HS-27A (cell line): ENCODE results near the gene TMPRSS9.
"Not testable (repeated sequence)": the region's sequence is repeated elsewhere in the genome, so short reads cannot be mapped to it uniquely, and the experiment has no call there.

Source experiments
- DNase-seq: peaks from one replicate; pipeline ENCODE4 v3.0.0-alpha.2; 2012; ENCODE audit warnings: low read depth, missing footprints

The TMPRSS9 gene

DNA sequence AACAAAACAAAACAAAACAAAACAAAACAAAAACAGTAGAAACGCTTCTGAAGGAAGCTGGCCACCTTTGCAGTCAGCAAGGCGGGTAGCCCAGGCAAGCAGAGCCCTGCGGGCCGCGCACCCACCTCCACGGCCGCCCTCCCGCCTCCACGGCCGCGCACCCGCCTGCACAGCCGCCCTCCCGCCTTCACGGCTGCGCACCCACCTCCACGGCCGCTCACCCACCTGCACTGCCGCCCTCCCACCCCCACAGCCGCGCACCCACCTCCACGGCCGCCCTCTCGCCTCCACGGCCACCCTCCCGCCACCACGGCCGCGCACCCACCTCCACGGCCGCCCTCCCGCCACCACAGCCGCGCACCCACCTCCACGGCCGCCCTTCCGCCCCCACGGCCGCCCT is 76.3 kb downstream of the TMPRSS9 start:
- no peak for DNase-seq

DNA sequence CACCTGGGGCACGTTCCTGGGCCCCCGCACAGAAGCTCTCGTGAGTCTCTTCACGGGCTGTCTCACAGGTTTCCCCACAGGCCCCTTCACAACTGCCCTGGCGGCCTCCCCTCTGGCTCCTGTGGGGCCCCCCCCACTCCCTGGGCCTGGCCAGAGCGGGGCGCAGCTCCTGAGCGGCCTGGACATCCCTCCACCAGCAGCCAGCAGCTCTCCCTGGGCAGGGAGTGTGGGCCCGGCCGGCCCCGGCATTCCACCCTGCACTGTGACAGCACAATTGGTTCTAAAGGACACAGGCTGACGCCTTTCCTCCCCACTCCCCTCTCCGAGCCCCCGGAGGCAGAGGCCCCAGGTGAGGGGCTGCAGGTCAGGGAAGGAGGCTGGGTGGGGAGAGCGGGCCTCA is 76.9 kb downstream of the TMPRSS9 start:
- no peak for DNase-seq

DNA sequence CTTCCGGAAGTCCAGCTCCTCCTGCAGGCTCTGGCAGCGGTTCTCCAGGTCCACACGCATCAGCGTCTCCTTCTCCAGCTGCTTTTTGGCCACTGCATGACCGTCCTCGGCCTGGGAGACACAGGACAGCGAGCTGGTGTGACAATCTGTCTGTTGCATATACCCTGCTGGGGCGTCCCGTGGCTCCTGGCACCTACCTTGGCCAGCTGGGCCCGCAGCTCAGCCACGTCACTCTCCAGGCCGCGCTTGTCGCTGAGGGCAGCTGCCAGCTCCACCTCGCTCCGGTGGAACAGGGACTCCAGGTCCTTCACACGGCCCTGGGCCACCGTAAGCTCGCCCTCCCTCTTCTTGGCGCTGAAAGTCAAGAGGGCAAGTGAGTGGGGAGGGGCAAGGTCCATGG is 78.1 kb downstream of the TMPRSS9 start:
- DNase-seq: no peak

DNA sequence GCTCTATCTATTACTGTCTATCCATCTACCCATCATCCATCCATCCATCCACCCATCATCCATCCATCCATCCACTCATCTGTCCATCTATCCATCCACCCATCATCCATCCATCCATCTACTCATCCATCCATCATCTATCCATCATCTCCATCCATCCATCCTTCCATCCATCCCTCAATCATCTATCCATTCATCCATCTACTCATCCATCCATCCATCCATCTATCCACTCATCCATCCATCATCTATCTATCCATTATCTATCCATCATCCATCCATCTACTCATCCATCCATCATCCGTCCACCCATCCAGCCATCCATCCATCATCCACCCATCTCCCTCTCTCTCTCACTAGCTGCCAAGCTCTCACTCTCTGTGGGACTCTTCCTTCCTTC is 80.5 kb downstream of the TMPRSS9 start:
- DNase-seq: no peak

DNA sequence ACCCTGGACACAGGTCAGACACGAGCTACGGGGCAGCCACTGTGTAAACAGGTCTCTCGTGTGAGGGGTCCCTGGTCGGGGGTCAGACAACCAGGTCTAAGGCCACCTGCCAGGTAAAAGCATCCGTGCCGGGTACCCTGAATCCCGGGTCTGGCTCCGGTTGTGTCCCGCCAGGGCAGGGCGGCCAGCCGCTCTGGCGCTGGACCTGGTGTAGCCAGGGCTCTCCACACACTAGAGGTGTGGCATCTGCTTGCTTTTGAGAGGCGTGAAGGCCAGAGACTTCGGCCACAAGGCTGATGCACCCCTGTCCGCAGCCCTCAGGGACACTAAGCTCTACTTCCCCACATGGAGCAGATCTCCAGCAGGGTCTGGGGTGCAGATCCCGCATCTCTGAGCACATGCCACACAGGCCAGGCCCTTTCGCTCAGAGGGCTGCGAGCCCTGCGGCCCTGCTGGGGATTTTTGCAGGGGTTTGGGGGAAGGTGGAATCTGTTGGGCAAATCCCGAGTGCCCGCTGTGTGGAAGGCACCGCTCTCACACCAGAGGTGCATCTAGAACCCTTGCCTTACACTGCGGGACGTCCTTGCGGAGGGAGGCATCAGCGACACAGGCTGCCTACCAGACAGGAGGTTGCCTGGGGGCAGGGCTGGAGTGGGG is 81.2 kb downstream of the TMPRSS9 start:
- no peak for DNase-seq

DNA sequence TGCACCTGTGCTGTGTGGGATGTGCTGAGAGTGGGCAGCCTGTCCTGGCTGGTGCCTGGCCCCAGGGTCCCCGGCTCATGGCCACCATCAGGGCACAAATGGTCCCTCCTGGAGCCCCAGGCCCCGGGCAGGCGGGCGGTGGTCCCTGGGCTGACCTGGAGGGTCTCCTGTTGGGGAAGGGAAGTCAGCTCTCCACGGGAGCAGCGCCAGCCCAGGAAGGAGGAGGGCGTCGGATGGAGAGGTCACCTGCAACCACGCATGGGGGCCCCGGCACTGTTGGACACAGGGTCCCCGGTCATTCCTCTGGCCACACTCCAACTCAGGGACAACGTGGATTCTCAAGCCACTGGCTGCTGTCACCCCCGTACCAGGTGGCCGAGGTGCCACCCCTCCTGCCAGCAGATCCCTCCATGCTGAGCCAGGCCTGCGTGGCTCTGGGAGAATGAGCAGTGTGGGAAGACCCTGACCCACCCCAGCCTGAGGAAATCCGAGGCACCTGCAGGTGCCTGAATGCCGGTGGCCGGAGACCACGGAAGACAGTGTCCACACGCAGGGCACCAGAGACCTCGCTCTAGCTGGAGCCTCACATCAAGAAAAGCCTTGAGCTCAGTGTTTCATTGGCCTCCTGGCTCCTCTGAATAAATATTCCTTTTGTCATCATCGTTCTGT is 83.2 kb downstream of the TMPRSS9 start:
- DNase-seq: no peak

DNA sequence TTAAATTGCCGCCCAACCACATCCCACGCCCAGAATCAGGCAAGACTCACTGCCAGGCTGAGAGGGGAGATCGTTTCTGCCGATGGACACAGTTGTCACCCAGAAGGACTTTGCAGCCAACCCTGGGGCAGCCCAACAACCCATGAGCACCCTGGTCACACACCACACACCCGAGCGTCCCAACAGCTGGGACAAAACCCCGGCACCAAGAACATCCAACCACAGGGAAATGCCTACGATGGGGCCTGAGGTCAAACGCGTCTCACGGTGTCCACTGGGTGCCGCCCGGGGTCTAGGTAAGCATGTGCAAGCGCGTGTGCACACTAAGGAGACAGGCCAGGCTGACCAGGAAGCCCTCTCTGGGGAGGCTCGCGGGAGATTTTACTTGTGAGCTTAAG is 83.7 kb downstream of the TMPRSS9 start:
- no peak for DNase-seq

DNA sequence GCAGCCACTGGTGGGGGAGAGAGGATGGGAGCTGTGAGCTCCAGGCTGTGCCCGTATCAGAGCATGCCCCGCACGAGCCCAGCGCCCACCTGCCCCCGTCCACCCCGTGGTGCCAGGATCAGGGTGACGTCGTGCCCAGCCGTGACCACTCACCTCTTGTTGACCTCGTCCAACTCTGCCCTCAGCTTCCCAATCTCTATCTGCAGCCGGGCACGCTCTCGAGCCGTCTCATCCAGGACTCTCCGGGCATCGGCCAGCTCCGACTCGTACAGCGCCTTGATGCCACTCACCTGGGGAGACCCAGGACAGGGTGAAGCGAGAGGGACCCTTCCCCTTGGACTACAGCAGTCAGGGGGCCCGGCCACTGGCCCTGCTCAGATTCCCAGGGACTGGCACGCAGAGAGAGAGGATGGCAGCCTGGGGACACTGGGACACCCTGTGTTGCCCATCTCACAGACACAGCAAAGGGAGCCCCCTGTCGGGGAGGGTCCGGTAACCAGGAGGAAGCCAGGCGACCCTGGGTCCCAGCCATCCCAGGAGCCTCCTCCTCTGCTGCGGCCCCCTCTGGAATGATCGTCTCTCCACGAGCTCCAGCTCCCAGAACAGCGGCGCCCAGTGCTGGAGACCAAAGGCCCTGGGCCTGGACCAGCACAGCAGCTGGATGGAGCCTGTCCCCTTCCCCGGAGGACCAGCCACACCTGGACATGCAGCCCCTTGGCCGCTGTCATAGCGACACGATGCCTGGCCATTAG is 84.4 kb downstream of the TMPRSS9 start:
- no peak for DNase-seq

DNA sequence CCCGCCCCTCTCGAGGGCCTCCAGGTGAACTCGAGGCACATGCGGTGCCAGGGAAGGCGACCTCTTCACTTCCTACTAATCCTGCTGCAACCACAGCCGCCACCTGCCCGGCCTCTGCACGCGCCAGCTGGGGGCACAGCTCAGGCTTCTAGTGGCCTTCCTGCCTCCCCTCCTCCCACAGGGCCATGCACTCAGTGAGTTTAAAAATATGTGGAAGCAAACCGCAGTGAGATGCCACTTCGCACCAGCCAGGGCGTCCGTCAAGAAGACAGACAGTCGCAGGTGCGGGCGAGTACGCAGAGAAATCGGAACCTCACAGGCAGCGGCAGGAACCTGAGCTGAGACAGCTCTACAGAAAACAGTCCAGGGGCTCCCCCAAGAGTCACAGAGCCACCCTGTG is 86.3 kb downstream of the TMPRSS9 start:
- DNase-seq: no peak

DNA sequence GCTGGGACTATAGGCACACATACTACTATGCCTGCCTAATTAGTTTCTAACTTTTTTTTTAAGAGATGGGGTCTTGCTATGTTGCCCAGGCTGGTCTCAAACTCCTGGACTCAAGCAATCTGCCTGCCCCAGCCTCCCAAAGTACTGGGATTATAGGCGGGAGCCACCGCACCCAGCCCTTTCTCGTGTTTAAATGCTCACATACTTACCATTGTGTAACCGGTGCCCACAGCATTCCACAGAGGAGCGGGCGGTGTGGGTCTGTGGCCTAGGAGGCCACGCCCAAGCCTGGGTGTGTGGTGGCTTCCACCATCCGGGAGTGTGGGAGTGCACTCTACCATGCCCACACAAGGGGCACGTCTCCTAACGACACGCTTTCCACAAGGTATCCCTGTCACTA is 89.0 kb downstream of the TMPRSS9 start:
- DNase-seq: no peak

DNA sequence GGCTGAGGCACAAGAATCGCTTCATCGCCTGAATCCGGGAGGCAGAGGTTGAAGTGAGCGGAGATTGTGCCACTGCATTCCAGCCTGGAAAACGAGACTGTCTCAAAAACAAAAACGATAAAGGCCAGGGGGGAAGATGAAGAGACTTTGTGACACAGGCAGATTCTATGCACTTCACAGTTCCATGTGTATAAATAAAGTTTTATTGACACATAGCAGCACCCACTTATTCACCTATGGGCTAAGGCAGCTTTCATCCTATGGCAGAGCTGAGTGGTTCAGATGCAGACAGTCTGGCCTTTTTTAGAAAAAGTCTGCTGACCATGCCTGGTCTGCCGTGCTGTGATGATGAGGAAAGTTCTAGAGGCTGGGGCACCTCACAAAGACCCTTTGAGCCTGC is 91.1 kb downstream of the TMPRSS9 start:
- no peak for DNase-seq

DNA sequence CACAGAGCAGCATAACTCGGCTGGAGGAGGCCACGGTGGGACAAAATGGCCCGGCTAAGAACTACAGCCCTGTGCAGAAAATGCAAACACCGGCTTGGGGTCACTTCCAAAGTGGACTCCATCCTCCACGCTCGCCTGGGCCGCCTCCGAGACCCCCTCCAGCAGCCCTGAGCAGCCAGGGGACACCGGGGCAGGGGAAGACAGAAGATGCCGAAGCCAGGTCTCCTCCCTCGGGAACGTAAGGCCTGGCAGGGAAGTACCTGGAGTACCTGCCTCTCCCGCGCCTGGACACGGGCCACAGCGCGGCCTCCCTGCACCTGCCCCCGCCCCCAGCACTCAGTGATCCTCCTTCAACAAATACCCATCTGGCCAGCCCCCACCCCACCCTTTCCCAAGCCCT is 91.7 kb downstream of the TMPRSS9 start:
- DNase-seq: no peak

DNA sequence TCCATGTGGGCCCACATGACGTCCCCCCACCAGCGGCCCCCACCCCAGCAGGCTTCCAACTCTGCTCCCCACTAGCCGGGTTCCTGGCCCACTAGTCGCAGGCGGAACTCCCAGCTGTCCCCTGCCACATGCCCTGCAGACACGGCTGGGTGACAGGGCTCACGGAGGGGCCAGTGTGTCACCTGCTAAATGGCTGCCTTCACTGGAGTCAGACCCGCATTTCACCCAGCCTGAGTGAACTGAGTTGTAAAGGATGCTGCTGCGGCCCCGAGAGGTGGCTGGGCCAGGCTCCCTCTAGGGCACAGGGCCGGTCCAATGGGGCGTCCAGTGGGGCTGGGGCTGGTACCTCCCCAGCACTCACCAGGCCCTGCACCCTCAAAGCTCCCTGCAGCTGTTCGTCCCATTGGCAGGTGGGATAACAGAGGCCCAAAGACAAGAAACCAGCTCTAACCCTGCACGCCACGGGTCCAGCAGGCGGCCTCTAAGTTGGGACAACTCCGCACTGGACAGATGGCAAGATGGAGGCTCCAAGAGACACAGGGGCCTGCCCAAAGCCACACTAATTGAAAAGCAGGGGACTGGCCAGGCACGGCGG is 93.5 kb downstream of the TMPRSS9 start:
- DNase-seq: no peak

DNA sequence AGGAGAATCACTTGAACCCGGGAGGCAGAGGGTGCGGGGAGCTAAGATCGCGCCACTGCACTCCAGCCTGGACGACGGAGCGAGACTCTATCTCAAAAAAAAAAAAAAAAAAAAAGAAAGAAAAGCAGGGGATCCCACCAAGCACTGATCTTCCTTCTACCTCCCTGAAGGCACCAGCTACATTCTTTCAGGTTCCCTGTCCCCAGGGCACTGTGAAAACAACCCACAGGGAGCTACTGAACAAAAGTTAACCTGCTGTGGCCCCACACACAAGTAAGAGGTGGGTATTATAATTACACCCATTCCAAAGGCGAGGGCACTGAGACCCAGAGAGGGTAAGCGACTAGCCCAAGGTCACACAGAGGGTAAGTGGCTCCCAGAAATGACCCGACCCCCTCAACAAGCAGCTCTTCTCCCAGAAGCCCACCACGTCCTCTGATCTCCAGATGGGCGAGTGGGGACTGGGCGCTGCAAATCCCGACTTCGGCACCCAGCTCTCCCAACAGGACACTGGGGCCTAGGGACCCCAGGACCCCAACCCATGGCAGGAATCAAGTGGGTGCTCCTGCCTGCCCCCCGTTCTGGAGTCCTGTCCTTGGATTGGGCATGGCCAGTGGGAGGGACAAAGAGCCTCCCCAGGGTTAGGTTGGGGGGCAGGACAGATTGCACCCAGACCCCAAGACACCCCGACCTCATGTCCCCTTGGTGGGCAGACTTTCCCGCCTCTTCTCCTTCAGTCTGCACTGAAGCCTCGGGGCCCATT is 94.3 kb downstream of the TMPRSS9 start:
- no peak for DNase-seq

DNA sequence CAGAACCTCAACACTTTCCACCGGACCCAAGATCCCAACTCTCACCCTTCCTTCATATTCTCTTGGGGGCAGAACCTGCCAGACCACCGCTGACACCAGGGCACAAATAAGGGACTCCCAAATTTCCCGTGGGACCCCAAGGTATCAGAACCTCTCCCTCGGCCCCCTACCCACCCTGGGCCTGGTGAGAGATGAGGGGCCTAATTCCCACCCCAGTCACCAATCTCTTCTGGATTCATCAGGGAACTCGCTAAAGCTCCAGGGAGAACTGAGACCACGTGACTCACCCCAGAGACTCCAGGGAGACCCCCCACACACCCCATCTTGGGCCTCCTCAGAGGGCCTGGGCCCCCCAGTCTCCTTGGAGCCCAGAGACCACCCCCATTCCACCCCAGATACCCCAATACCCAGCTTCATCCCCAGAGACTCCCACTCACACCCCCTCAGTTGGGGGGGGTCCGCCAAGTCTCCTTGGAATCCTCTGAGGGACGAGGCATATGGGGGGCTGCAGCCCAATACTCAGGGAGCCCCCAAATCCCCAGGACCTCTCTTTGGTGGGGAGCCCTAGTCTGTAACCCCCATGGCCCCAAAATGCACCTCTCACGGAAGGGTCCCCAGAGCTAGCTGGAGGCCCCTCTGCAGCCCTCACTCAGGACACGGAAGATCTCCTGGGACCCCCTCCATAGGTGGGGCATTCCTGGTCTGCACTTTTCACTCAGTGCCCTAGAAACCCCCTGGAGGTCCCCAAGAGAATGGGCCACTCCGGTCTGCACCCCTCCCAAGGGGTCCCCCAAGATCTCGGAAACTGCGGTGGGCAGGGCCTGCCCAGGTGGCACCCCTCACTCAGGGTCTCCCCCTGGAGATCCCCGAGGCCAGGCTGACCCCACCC is 95.1 kb downstream of the TMPRSS9 start:
- no peak for DNase-seq

DNA sequence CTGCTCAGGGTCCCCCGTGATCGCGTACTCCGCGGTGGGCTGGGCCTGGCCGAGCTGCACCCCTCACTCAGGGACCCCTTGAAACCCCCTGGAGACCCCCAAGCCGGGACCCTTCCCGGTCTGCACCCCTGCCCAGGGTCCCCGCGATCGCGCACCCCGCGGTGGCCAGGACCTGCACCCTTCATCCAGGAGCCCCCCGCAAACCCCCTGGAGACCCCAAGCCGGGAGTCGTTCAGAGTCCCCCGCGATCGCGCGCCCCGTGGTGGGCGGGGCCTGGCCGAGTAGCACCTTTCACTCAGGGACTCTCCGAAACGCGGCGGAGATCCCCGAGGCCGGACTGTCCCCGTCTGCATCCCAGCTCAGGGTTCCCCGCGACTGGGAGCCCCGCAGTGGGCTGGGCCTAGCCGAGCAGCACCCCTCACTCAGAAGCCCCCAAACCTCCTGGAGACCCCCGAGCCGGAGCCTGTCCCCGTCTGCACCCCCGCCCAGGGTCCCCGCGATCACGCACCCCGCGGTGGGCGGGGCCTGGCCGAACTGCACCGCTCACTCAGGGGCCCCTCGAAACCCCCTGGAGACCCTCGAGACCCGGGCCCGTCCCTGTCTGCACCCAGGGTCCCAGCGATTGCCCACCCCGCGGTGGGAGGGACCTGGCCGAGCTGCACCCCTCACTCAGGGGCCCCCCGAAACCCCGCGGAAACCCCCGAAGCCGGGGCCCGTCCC is 95.9 kb downstream of the TMPRSS9 start:
- no peak for DNase-seq

DNA sequence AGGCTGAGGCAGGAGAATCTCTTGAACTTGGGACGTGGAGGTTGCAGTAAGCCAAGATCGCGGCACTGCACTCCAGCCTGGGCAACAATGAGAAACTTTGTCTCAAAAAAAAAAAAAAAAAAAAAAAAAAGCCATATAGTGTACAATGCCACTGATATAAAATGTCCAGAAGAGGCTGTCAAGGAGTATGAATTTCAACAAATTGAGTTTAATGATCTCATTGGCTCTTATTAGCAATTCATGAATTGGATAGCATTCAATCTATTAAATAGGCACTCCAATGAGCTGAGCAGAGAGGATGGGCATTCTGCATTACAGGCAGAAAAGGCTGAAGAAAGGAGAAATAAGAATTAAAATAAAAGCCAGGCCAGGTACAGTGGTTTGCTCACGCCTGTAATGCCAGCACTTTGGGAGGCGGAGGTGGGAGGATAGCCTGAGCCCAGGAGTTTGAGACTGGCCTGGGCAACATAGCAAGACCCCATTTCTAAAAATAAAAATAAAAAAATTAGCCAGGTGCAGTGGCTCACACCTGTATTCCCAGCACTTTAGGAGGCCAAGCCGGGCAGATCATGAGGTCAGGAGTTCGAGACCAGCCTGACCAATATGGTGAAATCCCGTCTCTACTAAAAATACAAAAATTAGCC is 97.5 kb downstream of the TMPRSS9 start:
- no peak for DNase-seq

DNA sequence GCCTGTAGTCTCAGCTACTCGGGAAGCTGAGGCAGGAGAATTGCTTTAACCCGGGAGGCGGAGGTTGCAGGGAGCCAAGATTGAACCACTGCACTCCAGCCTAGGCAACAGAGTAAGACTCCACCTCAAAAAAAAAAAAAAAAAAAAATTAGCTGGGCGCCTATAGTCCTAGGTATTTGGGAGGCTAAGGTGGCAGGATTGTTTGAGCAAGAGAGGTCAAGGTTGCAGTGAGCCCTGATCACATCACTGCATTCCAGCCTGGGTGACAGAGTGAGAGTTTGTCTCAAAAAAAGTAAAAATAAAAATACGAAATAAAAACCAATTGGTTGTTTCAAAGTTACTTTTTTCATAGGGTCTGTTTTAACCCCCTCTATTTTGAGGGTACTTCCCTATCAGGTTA is 98.0 kb downstream of the TMPRSS9 start:
- DNase-seq: no peak

DNA sequence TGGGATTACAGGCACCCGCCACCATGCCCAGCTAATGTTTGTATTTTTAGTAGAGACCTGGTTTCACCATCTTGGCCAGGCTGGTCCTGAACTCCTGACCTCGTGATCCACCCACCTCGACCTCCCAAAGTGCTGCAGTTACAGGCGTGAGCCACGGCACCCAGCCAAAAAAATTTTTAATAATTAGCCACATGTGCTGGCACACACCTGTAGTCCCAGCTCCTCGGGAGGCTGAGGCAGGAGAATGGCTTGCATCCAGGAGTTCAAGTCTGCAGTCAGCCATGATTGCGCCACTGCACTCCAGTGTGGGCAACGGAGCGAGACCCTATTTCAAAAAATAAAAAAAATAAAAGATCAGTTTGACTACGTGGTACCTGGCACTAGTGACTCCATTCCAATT is 98.7 kb downstream of the TMPRSS9 start:
- DNase-seq: not testable (repeated sequence)

DNA sequence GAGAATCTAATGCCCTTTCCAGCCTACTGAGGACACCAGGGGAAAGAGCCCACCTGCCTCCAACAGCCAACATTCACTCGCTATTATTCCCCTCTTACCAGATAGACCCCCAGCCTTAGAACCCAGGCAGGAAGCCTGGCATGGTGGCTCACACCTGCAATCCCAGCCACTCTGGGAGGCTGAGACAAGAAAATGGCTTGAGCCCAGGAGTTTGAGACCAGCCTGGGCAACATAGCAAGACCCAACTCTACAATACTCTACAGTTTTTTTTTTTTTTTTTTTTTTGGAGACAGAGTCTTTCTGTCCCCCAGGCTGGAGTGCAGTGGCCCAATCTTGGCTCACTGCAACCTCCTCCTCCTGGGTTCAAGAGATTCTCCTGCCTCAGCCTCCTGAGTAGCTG is 100.2 kb downstream of the TMPRSS9 start:
- DNase-seq: no peak
